Panc1 (cell line): ENCODE data around the gene GRN. TPM values are rescaled to one million over a fixed set of nuclear protein-coding genes. Genes with fewer than 3 reads are reported as not detected.

ENCODE experiments used
- ATAC-seq: fragments of 200-7000 bp; cut with Tn5 transposase; 2 replicates; pipeline ENCODE4 v1.9.1; 2020; ENCODE audit warnings: mild to moderate bottlenecking, moderate library complexity
- BruUV-seq: library from RNA; stranded (reverse); fragments of 400-500 nt; replicated peaks from 2 replicates; lab custom pipeline; 2021; lab: Mats Ljungman, UMichigan
- CTCF ChIA-PET: fragments of 300-600 bp; sonication (Branson Sonifier 250); formaldehyde crosslinking; loops from one replicate; lab custom pipeline; 2022; ENCODE audit warnings: antibody characterized with exemption; lab: Charles Lee
- POLR2A ChIA-PET: fragments of 300-600 bp; sonication (Branson Sonifier 250); formaldehyde crosslinking; loops from one replicate; lab custom pipeline; 2022; ENCODE audit warnings: antibody characterized with exemption; lab: Charles Lee
- DNase-seq: peaks from one replicate; pipeline ENCODE4 v3.0.0-alpha.2; 2010; ENCODE audit warnings: low read depth, low spot score
- H3K27ac ChIP-seq: 2 replicates; pipeline ENCODE4 v1.5.1; 2011; ENCODE audit warnings: mild to moderate bottlenecking, low read length, inconsistent platforms
- H3K27me3 ChIP-seq: fragments of 200-500 bp; sonication (Bioruptor generic); 2 replicates; pipeline ENCODE4 v1.6.0; 2014; ENCODE audit warnings: low read length, inconsistent platforms; ENCODE audit not compliant: control insufficient read depth, insufficient read depth
- H3K36me3 ChIP-seq: fragments of 200-500 bp; sonication (Bioruptor generic); 2 replicates; pipeline ENCODE4 v1.5.1; 2014; ENCODE audit warnings: inconsistent platforms, mild to moderate bottlenecking, low read length, moderate library complexity; ENCODE audit not compliant: control insufficient read depth, insufficient read depth
- H3K4me1 ChIP-seq: 2 replicates; pipeline ENCODE4 v1.5.1; 2011; ENCODE audit warnings: inconsistent platforms, mild to moderate bottlenecking, low read length, moderate library complexity; ENCODE audit not compliant: control insufficient read depth, insufficient read depth
- H3K4me3 ChIP-seq, 2 experiments: 2 replicates each; pipeline ENCODE4 v1.5.1; 2011 to 2012; ENCODE audit warnings: low read depth in 2 of 2, low read length in 2 of 2, mild to moderate bottlenecking in 2 of 2, inconsistent platforms in 1 of 2, moderate library complexity in 1 of 2
- H3K9me3 ChIP-seq: fragments of 200-500 bp; sonication (Bioruptor generic); 2 replicates; pipeline ENCODE4 v1.5.1; 2014; ENCODE audit warnings: low read depth, mild to moderate bottlenecking, inconsistent platforms, low read length, moderate library complexity; ENCODE audit not compliant: control insufficient read depth, insufficient read depth
- POLR2AphosphoS5 ChIP-seq: IDR thresholded peaks from 2 replicates; pipeline ENCODE4 v1.6.1; 2012; ENCODE audit warnings: mild to moderate bottlenecking, low read depth, low read length, moderate library complexity
- REST ChIP-seq, 2 experiments: IDR thresholded peaks; 2 replicates each; pipeline ENCODE4 v1.6.1; 2011 to 2012; ENCODE audit warnings: low read depth in 2 of 2, control low read depth in 1 of 2, low read length in 1 of 2, mild to moderate bottlenecking in 1 of 2, moderate library complexity in 1 of 2; ENCODE audit not compliant: insufficient read depth in 1 of 2
- SIN3A ChIP-seq: IDR thresholded peaks from 2 replicates; pipeline ENCODE4 v1.6.1; 2012; ENCODE audit warnings: low read depth, mild to moderate bottlenecking, low read length, moderate library complexity, borderline replicate concordance; ENCODE audit not compliant: insufficient read depth
- TCF7L2 ChIP-seq: IDR thresholded peaks from 2 replicates; pipeline ENCODE4 v1.6.1; 2011; ENCODE audit warnings: mild to moderate bottlenecking, low read depth, low read length, inconsistent platforms
- in situ Hi-C: cut with HindIII; loops from 2 replicates; pipeline ENCODE4 v1.10.0; 2016; ENCODE audit warnings: low sequenced_read_pairs, low pct_unique_long_range_greater_than_20kb
- intact Hi-C: fragments of 100-400 bp; cut with micrococcal nuclease; formaldehyde crosslinking; loops from one replicate; pipeline ENCODE4 v1.10.0; 2022; ENCODE audit not compliant: unreplicated experiment
- total RNA-seq: library from RNA; stranded (reverse); gene quantifications from one replicate; pipeline ENCODE4 v1.2.1, GENCODE V29; 2021; ENCODE audit not compliant: unreplicated experiment
- TF ChIP-seq, protein P1 (sequence below): fragments of 450-650 bp; IDR thresholded peaks from 2 replicates; pipeline ENCODE4 v1.5.1; 2017; ENCODE audit warnings: mild to moderate bottlenecking

Gene GRN
- total RNA-seq, 1 experiment from 2014 or later = 304 TPM

GRCh38 chr17:44333371-44333770 lies 11.7 kb upstream of the GRN start:
- ChIA-PET POLR2A (interaction anchor here (1.1 kb wide), 1 partner anchor 12 kb away, joined by 3 read pairs; the partner anchor contains the start of gene GRN), CTCF (no interaction called here)
- DNase-seq (no peak), ATAC-seq (no peak)
- H3K27ac ChIP-seq = no peak overlapping the region
- no peak for TF ChIP-seq SIN3A
- TF ChIP-seq TCF7L2 = no peak
- TF ChIP-seq REST (IDR thresholded peaks at IDR 0.05; ENCODE audit: insufficient read depth in 1 of 2, low read depth in 2 of 2, low read length in 1 of 2) = no peak
- TF ChIP-seq, protein P1, sequence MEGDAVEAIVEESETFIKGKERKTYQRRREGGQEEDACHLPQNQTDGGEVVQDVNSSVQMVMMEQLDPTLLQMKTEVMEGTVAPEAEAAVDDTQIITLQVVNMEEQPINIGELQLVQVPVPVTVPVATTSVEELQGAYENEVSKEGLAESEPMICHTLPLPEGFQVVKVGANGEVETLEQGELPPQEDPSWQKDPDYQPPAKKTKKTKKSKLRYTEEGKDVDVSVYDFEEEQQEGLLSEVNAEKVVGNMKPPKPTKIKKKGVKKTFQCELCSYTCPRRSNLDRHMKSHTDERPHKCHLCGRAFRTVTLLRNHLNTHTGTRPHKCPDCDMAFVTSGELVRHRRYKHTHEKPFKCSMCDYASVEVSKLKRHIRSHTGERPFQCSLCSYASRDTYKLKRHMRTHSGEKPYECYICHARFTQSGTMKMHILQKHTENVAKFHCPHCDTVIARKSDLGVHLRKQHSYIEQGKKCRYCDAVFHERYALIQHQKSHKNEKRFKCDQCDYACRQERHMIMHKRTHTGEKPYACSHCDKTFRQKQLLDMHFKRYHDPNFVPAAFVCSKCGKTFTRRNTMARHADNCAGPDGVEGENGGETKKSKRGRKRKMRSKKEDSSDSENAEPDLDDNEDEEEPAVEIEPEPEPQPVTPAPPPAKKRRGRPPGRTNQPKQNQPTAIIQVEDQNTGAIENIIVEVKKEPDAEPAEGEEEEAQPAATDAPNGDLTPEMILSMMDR = no peak
- no peak for TF ChIP-seq POLR2AphosphoS5
- H3K9me3 ChIP-seq = no peaks in the 10 kb centered on the region
- H3K4me3 ChIP-seq = no peak overlapping the region
- in situ Hi-C loops = no loop called here
- no TSS peak for BruUV-seq
- H3K36me3 ChIP-seq = no peaks in the 10 kb centered on the region
- intact Hi-C loops = no loop called here
- no peaks in the 10 kb centered on the region for H3K27me3 ChIP-seq
- no peaks in the 10 kb centered on the region; the same call in 1 of the 2 replicates for H3K4me1 ChIP-seq

GRCh38 chr17:44334315-44334714 lies 10.8 kb upstream of the GRN start:
- intact Hi-C loops = no loop called here
- H3K36me3 ChIP-seq = no peaks in the 10 kb centered on the region
- H3K4me3 ChIP-seq = no peak overlapping the region
- ChIA-PET POLR2A (interaction anchor here (0.6 to 1.1 kb wide), 2 partner anchors 11 to 115 kb away, joined by 3 to 6 read pairs; partner anchors contain the start of genes GRN and UBTF), CTCF (interaction anchor here (0.6 kb wide), 2 partner anchors 185 to 822 kb away, joined by 3 to 4 read pairs; no protein-coding TSS in a partner anchor)
- BruUV-seq = no TSS peak
- H3K27me3 ChIP-seq = no peaks in the 10 kb centered on the region
- DNase-seq = no peak
- ATAC-seq = no peak
- no peak overlapping the region for H3K27ac ChIP-seq
- no peaks in the 10 kb centered on the region for H3K4me1 ChIP-seq
- no peaks in the 10 kb centered on the region for H3K9me3 ChIP-seq
- in situ Hi-C loops = no loop called here
- TF ChIP-seq, protein P1 = no peak
- TF ChIP-seq TCF7L2 (no peak), REST (IDR thresholded peaks at IDR 0.05; ENCODE audit: insufficient read depth in 1 of 2, low read depth in 2 of 2, low read length in 1 of 2) (no peak), POLR2AphosphoS5 (no peak), SIN3A (no peak)
